ENCODE measurements around the gene MAP3K3. TPM values are rescaled to one million over a fixed set of nuclear protein-coding genes. Genes with fewer than 3 reads are reported as not detected.

MAP3K3 gene
- total and polyA plus RNA-seq, 9 of the 15 experiments (the other 6 are each of a cell fraction or from before 2014, with no cell fraction given) = 0.69 to 16.5 (median 12.1) TPM

DNA sequence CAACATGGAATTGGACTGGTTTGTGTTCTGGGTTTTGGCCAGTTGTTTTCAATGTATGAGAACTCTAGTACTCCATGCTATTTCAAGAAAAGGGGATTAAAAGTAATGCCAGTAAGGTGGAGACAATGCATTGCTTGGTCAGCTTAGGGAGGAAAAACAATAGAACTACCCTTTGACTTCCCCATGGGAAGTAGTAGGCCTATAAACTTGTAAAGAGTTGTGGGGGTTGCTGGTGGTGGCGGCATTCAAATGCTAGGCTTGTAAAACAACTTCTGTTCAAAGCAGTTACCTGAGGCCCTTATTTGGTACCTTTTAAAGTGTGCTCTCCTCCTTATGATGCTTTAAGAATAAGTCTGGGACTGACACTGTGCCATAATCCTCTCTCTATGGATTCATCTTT, 9.4 kb downstream of the MAP3K3 start:
- Histone ChIP-seq H4K20me1 (replicated peaks; ENCODE audit: control insufficient read depth, insufficient read depth, low read length) (no peaks in the 10 kb centered on the region), H3K9me1 (ENCODE audit: control insufficient read depth, insufficient read depth, low read length) (peaks cover 3% of the 10 kb centered on the region), H3K9me3 (replicated peaks; ENCODE audit: control insufficient read depth, insufficient read depth, low read depth, low read length) (no peaks in the 10 kb centered on the region), H3K4me2 (ENCODE audit: insufficient read depth, low read length) (no peak overlapping the region), H3K4me1 (replicated peaks in 1 of 2; ENCODE audit: control insufficient read depth in 2 of 2, insufficient read depth in 2 of 2, low read length in 2 of 2) (peaks cover 3 to 30% of the 10 kb centered on the region in 2 experiments; a peak in 4 of 5 replicates), H2AFZ (ENCODE audit: low read depth, low read length) (no peak overlapping the region), H3K36me3 (ENCODE audit: control insufficient read depth, insufficient read depth, low read length) (peaks cover 27% of the 10 kb centered on the region), H3K9ac (ENCODE audit: insufficient read depth in 1 of 2, low read depth in 2 of 2, low read length in 2 of 2) (no peak overlapping the region), H3K79me2 (ENCODE audit: control insufficient read depth, insufficient read depth, low read length) (peaks cover 7% of the 10 kb centered on the region; the same call in 2 of the 3 replicates), H3K4me3 (no peak overlapping the region), H3K27ac (ENCODE audit: extremely low read depth, low read depth, low read length) (no peak overlapping the region), H3K27me3 (ENCODE audit: control insufficient read depth in 2 of 2, insufficient read depth in 2 of 2, low read length in 2 of 2) (no peaks in the 10 kb centered on the region)
- no peak for FAIRE-seq
- POLR2A ChIA-PET = no interaction called here
- WGBS (ENCODE audit: insufficient coverage, low coverage, missing lambda C conversion rate) = 89% methylated on average over 1 of the region's 1 CpG
- CTCF ChIA-PET (ENCODE audit: low intra/inter-chr PET ratio) = no interaction called here
- no peak for ATAC-seq
- DNase-seq (ENCODE audit: extremely low read depth in 1 of 4, low spot score in 3 of 4) = no peak
- intact Hi-C loops (cut with micrococcal nuclease) = no loop called here
- in situ Hi-C loops (cut with MboI) = no loop called here
- BruUV-seq (replicated peaks) = no TSS peak
- TF ChIP-seq, protein P1, sequence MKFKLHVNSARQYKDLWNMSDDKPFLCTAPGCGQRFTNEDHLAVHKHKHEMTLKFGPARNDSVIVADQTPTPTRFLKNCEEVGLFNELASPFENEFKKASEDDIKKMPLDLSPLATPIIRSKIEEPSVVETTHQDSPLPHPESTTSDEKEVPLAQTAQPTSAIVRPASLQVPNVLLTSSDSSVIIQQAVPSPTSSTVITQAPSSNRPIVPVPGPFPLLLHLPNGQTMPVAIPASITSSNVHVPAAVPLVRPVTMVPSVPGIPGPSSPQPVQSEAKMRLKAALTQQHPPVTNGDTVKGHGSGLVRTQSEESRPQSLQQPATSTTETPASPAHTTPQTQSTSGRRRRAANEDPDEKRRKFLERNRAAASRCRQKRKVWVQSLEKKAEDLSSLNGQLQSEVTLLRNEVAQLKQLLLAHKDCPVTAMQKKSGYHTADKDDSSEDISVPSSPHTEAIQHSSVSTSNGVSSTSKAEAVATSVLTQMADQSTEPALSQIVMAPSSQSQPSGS (CRISPR knock-in tag; IDR thresholded peaks at IDR 0.05) = no peak

DNA sequence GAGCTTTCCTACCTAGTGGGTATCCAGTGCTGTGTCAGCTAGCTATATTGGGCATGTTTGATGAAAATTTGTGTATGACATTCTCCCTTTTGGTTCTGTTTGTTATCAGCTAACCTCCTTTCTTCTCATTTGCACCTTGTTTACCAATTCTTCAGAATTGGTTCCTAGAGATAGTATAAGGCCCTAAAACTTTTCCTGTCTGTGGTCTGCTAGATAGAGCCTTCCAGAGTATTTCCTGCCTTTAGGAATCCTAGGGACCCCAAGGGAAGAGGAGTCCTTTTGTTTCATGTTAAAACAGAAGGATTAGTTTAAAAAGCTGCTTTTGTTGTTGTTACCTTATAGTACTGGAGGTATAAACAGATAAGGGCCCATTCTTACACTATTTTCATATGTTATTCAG, 11.5 kb downstream of the MAP3K3 start:
- FAIRE-seq (no peak), ATAC-seq (peak; percentile 24), DNase-seq (ENCODE audit: extremely low read depth in 1 of 4, low spot score in 3 of 4) (no peak)
- Histone ChIP-seq H2AFZ (ENCODE audit: low read depth, low read length) (peak overlapping the region; percentile 52), H3K27me3 (ENCODE audit: control insufficient read depth in 2 of 2, insufficient read depth in 2 of 2, low read length in 2 of 2) (no peaks in the 10 kb centered on the region), H3K4me2 (ENCODE audit: insufficient read depth, low read length) (peak overlapping the region; percentile 46), H3K9me3 (replicated peaks; ENCODE audit: control insufficient read depth, insufficient read depth, low read depth, low read length) (no peaks in the 10 kb centered on the region), H3K36me3 (ENCODE audit: control insufficient read depth, insufficient read depth, low read length) (peaks cover 34% of the 10 kb centered on the region), H3K4me1 (replicated peaks in 1 of 2; ENCODE audit: control insufficient read depth in 2 of 2, insufficient read depth in 2 of 2, low read length in 2 of 2) (peaks cover 3 to 23% of the 10 kb centered on the region in 2 experiments; a peak in 4 of 5 replicates), H3K9me1 (ENCODE audit: control insufficient read depth, insufficient read depth, low read length) (no peaks in the 10 kb centered on the region), H3K79me2 (ENCODE audit: control insufficient read depth, insufficient read depth, low read length) (no peaks in the 10 kb centered on the region), H3K4me3 (no peak overlapping the region), H3K9ac (ENCODE audit: insufficient read depth in 1 of 2, low read depth in 2 of 2, low read length in 2 of 2) (peak overlapping the region in 1 of 2 experiments; percentile 62; a peak in 2 of 4 replicates), H4K20me1 (replicated peaks; ENCODE audit: control insufficient read depth, insufficient read depth, low read length) (no peaks in the 10 kb centered on the region), H3K27ac (ENCODE audit: extremely low read depth, low read depth, low read length) (peak overlapping the region; percentile 75)
- in situ Hi-C loops (cut with MboI) (no loop called here), intact Hi-C loops (cut with micrococcal nuclease) (no loop called here)
- ChIA-PET CTCF (ENCODE audit: low intra/inter-chr PET ratio) (no interaction called here), POLR2A (interaction anchor here (0.6 to 2.0 kb wide), 7 partner anchors 9 to 83 kb away, joined by 3 to 7 read pairs (median 3); partner anchors contain the start of gene DCAF7)
- no TSS peak for BruUV-seq (replicated peaks)
- TF ChIP-seq TBL1XR1 (IDR thresholded peaks at IDR 0.05; ENCODE audit: low read length in 2 of 2) = no peak
- TF ChIP-seq ZNF197 (CRISPR knock-in tag; IDR thresholded peaks at IDR 0.05; ENCODE audit: low read depth) = no peak
- TF ChIP-seq MCM5 (IDR thresholded peaks at IDR 0.05; ENCODE audit: low read depth) = no peak
- no peak for TF ChIP-seq ZNF282 (CRISPR knock-in tag; IDR thresholded peaks at IDR 0.05)
- no peak for TF ChIP-seq MTF1 (CRISPR knock-in tag; IDR thresholded peaks at IDR 0.05; ENCODE audit: borderline replicate concordance)
- no peak for TF ChIP-seq SMARCC2 (IDR thresholded peaks at IDR 0.05; ENCODE audit: low read depth)
- no peak for TF ChIP-seq POLR3G (IDR thresholded peaks at IDR 0.05; ENCODE audit: extremely low read depth, insufficient read length, insufficient replicate concordance)
- no peak for TF ChIP-seq PHB (CRISPR knock-in tag; IDR thresholded peaks at IDR 0.05)
- TF ChIP-seq SMAD4 (CRISPR knock-in tag; conservative IDR thresholded peaks at IDR 0.05) = no peak
